Tibial nerve (tissue), 4 donors: Measurements from ENCODE around the gene VSIR.

Experiments used
- CTCF ChIP-seq, 5 experiments: fragments of 200-600 bp in 3 of 5; fragments of 450-650 bp in 2 of 5; sonication (generic) in 3 of 5; IDR thresholded peaks; one replicate each; pipeline ENCODE4 v1.5.1; 2016 to 2019; ENCODE audit warnings: antibody characterized with exemption in 5 of 5, mild to moderate bottlenecking in 3 of 5, moderate library complexity in 2 of 5
- EP300 ChIP-seq, 2 donors: sonication (generic); formaldehyde crosslinking; IDR thresholded peaks; one replicate each; pipeline ENCODE4 v1.6.1; 2017; ENCODE audit warnings: antibody characterized with exemption in 2 of 2, mild to moderate bottlenecking in 1 of 2
- POLR2A ChIP-seq, 2 donors: fragments of 450-650 bp; IDR thresholded peaks; one replicate each; pipeline ENCODE4 v1.6.1; 2017; ENCODE audit warnings: antibody characterized with exemption in 2 of 2, mild to moderate bottlenecking in 2 of 2, moderate library complexity in 2 of 2

GRCh38 chr10:71820966-71821365, 47.6 kb upstream of the VSIR start:
- TF ChIP-seq CTCF (IDR thresholded peaks at IDR 0.05) (no peak), POLR2A (IDR thresholded peaks at IDR 0.05) (no peak), EP300 (IDR thresholded peaks at IDR 0.05) (no peak)
